Suprapubic skin (tissue), 4 donors: Measurements from ENCODE around the gene C2CD4D. TPM values are rescaled to one million over a fixed set of nuclear protein-coding genes. Genes with fewer than 3 reads are reported as not detected.

Source experiments
- DNase-seq, 2 donors: peaks; one replicate each; pipeline ENCODE4 v3.0.0-alpha.2; 2019; ENCODE audit warnings: low spot score in 2 of 2
- H3K27ac ChIP-seq: fragments of 200-600 bp; sonication (generic); one replicate; pipeline ENCODE4 v1.5.1; 2019
- H3K27me3 ChIP-seq: fragments of 200-600 bp; sonication (generic); one replicate; pipeline ENCODE4 v1.5.1; 2019
- H3K36me3 ChIP-seq: fragments of 200-600 bp; sonication (generic); one replicate; pipeline ENCODE4 v1.5.1; 2019
- H3K4me1 ChIP-seq: fragments of 200-600 bp; sonication (generic); one replicate; pipeline ENCODE4 v1.5.1; 2019
- H3K4me3 ChIP-seq: fragments of 200-600 bp; sonication (generic); one replicate; pipeline ENCODE4 v1.5.1; 2019; ENCODE audit warnings: mild to moderate bottlenecking
- H3K9me3 ChIP-seq: fragments of 200-600 bp; sonication (generic); one replicate; pipeline ENCODE4 v1.5.1; 2019
- EP300 ChIP-seq: sonication (generic); formaldehyde crosslinking; IDR thresholded peaks from one replicate; pipeline ENCODE4 v1.6.1; 2017; ENCODE audit warnings: antibody characterized with exemption
- POLR2A ChIP-seq, 2 donors: fragments of 450-650 bp; IDR thresholded peaks; one replicate each; pipeline ENCODE4 v1.6.1; 2017; ENCODE audit warnings: antibody characterized with exemption in 2 of 2, mild to moderate bottlenecking in 2 of 2, moderate library complexity in 2 of 2
- POLR2AphosphoS5 ChIP-seq, 3 donors: sonication (generic); formaldehyde crosslinking; IDR thresholded peaks; one replicate each; pipeline ENCODE4 v1.6.1; 2017; ENCODE audit warnings: antibody characterized with exemption in 3 of 3
- WGBS: methylation state at CpG from one replicate; pipeline ENCODE4 v1.1.5; 2018; 5-methylcytosine and 5-hydroxymethylcytosine counted together
- total RNA-seq, 4 donors: library from RNA; depleted of rRNA; stranded (reverse); fragments of >200 nt; gene quantifications; one replicate each; pipeline ENCODE4 v1.1.0, GENCODE V29; 2016
- TF ChIP-seq, protein P1 (sequence below), 2 donors: fragments of 200-600 bp in 1 of 2; fragments of 450-650 bp in 1 of 2; sonication (generic) in 1 of 2; IDR thresholded peaks; one replicate each; pipeline ENCODE4 v1.5.1; 2016 to 2019; ENCODE audit warnings: antibody characterized with exemption in 2 of 2, mild to moderate bottlenecking in 1 of 2, moderate library complexity in 1 of 2

C2CD4D gene
- total RNA-seq, 4 donors from 2014 or later: 0.68 to 7.3 (median 2.1) TPM

DNA sequence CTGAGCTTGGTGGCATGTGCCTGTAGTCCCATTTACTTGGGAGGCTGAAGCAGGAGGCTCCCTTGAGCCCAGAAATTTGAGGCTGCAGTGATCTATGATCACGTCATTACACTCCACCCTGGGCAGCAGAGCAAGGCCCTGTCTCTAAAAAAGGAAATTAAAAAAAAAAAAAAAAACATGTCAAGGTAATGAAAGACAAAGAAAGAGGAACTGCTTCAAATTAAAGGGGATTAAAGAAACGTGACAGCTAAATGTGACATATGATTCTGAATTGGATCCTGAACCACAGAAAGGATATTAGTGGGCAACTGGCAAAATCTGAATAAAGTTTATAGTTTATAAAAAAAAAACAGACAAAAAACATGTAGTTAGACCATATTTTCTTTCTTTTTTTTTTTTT, 3.8 kb upstream of the C2CD4D start:
- Histone ChIP-seq H3K9me3 (no peaks in the 10 kb centered on the region), H3K4me1 (peaks cover 31% of the 10 kb centered on the region), H3K27me3 (peaks cover 12% of the 10 kb centered on the region), H3K4me3 (no peak overlapping the region), H3K36me3 (no peaks in the 10 kb centered on the region), H3K27ac (no peak overlapping the region)
- no peak for DNase-seq
- WGBS: 89% methylated on average over 2 of the region's 2 CpGs
- TF ChIP-seq POLR2A (IDR thresholded peaks at IDR 0.05) (no peak), EP300 (no peak), POLR2AphosphoS5 (IDR thresholded peaks at IDR 0.05) (no peak)
- TF ChIP-seq, protein P1, sequence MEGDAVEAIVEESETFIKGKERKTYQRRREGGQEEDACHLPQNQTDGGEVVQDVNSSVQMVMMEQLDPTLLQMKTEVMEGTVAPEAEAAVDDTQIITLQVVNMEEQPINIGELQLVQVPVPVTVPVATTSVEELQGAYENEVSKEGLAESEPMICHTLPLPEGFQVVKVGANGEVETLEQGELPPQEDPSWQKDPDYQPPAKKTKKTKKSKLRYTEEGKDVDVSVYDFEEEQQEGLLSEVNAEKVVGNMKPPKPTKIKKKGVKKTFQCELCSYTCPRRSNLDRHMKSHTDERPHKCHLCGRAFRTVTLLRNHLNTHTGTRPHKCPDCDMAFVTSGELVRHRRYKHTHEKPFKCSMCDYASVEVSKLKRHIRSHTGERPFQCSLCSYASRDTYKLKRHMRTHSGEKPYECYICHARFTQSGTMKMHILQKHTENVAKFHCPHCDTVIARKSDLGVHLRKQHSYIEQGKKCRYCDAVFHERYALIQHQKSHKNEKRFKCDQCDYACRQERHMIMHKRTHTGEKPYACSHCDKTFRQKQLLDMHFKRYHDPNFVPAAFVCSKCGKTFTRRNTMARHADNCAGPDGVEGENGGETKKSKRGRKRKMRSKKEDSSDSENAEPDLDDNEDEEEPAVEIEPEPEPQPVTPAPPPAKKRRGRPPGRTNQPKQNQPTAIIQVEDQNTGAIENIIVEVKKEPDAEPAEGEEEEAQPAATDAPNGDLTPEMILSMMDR (IDR thresholded peaks at IDR 0.05): no peak

DNA sequence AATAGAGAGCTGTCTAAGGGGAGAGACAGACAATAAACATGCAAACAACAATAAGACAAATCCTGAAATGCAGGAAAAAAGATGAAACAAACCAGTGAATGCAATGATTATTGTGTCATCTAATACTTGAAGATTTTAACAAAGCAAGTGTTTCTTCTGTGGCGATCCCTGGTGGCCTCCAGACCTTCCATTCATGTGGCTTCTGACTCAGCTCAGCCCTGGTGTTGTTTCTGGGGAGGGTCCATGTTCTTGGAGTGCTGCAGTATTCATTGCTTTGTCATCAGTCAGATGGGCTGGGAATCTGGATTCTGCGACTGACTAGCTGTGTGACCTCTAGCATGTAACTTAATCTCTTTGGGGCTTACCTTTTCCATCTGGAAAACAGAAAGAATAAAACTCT, 1.5 kb upstream of the C2CD4D start:
- Histone ChIP-seq H3K4me3 (no peak overlapping the region), H3K9me3 (no peaks in the 10 kb centered on the region), H3K27ac (peak overlapping the region; percentile 41), H3K36me3 (no peaks in the 10 kb centered on the region), H3K27me3 (peaks cover 12% of the 10 kb centered on the region), H3K4me1 (peaks cover 45% of the 10 kb centered on the region)
- TF ChIP-seq, protein P1 (IDR thresholded peaks at IDR 0.05): no peak
- TF ChIP-seq EP300: no peak
- 94% methylated on average over 2 of the region's 2 CpGs for WGBS
- DNase-seq: no peak

DNA sequence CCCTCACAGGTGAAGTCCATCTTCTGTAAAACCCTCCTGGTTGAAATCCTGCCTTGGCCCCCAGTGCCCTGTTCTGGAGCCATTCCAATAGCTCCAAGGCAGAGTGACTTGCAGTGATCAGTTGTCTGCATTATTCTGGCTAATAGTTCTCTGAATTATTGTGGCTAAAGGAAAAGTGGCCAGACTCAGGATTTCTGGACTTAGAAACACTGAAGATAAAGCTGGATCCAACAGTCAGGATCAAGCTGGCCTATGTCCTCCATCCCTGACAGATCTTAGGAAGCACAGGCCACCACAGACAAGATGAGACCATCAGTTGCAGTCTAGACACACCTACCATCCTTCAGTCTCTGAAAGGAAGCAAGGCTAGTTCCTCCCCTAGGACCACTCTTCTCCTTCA, 801 bp upstream of the C2CD4D start:
- peak overlapping the region; percentile 48 for H3K4me3 ChIP-seq
- TF ChIP-seq EP300 (no peak), POLR2A (IDR thresholded peaks at IDR 0.05) (no peak), POLR2AphosphoS5 (IDR thresholded peaks at IDR 0.05) (no peak)
- TF ChIP-seq, protein P1 (IDR thresholded peaks at IDR 0.05): no peak

DNA sequence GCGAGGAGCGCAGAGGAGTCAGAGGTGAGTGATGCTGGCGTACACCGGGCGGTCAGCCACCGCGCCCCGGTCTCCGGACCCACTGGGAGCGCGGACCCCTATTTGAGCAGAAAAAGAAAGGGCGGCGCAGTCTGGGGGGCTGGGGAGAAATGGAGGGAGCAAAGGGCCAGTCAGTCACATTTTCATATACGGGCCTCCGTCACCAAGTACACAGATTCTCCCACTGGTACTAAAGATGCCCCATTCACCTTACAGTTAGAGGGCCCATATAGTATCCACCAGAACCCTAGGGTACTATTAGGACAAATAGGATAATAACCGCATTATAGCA, 573 bp downstream of the C2CD4D start:
- Histone ChIP-seq H3K36me3 (no peaks in the 10 kb centered on the region), H3K27me3 (peaks cover 12% of the 10 kb centered on the region), H3K9me3 (no peaks in the 10 kb centered on the region), H3K4me1 (peaks cover 50% of the 10 kb centered on the region), H3K4me3 (peak overlapping the region; percentile 48), H3K27ac (peak overlapping the region; percentile 91)
- WGBS: 33% methylated on average over 16 of the region's 16 CpGs
- TF ChIP-seq EP300 (no peak), POLR2A (IDR thresholded peaks at IDR 0.05) (no peak), POLR2AphosphoS5 (IDR thresholded peaks at IDR 0.05) (no peak)
- TF ChIP-seq, protein P1 (IDR thresholded peaks at IDR 0.05): no peak
- no peak for DNase-seq

More for the DNA sequence above, 801 bp upstream of the C2CD4D start:
- no peak for DNase-seq
- peak overlapping the region; percentile 91 for H3K27ac ChIP-seq
- H3K36me3 ChIP-seq: no peaks in the 10 kb centered on the region
- peaks cover 48% of the 10 kb centered on the region for H3K4me1 ChIP-seq
- H3K9me3 ChIP-seq: no peaks in the 10 kb centered on the region
- H3K27me3 ChIP-seq: peaks cover 12% of the 10 kb centered on the region

DNA sequence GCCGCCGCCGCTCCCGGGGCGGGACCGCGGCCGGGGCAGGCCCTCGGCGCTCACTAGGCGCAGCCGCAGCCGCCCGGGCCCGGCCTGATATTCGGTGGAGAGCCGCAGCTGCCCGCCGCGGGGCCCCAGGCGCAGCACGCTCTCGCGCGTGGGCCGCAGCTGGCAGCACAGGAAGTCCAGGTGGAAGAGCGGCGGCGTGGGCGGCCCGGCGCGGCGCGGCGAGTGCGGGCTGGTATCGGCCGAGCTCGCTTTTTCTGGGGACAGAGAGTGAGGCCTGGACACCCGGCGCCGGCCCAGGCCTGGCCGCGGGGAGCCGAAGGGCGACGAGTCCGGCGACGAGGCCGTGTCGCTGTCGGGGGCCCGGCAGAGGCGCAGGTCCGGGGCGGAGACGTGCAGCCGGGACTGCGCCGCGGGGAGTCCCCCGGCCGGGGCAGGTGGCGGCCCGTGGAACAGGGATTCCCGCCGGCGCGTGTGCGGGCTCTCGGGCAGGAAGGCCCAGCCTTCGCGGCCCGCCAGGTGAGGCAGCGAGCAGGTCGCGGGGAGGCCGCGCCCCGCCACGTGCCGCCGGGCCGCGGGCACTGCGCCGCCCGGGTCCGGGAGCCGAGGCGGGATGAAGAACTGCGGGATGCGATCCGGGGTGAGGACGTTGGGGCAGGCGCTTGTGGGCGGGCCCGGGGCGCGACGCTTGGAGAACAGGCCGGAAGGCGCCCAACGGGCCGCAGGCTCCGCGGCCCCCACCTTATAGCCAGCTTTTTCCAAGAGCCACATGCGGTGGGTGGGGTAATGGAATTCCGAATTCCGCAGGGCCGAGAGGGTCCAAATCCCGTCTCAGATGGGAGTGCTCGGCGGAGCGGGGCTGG, 1.2 kb downstream of the C2CD4D start:
- WGBS: 12% methylated on average over 20 of the region's 117 CpGs
- no peak for TF ChIP-seq EP300
- no peak for TF ChIP-seq POLR2AphosphoS5 (IDR thresholded peaks at IDR 0.05)
- no peak for TF ChIP-seq POLR2A (IDR thresholded peaks at IDR 0.05)
- TF ChIP-seq, protein P1 (IDR thresholded peaks at IDR 0.05): no peak
- H3K4me1 ChIP-seq: peaks cover 56% of the 10 kb centered on the region
- DNase-seq: no peak
- H3K9me3 ChIP-seq: no peaks in the 10 kb centered on the region
- peaks cover 12% of the 10 kb centered on the region for H3K27me3 ChIP-seq
- no peaks in the 10 kb centered on the region for H3K36me3 ChIP-seq
- peak overlapping the region; percentile 91 for H3K27ac ChIP-seq
- peak overlapping the region; percentile 48 for H3K4me3 ChIP-seq
